Trophoblast cell (in vitro differentiated cells and primary cell): ENCODE data around the gene AAK1.
A peak's percentile ranks its signal among the peaks of the same experiment; 100 is the strongest.

Experiments
- DNase-seq, 2 donors: peaks; one replicate each; pipeline ENCODE4 v3.0.0-alpha.2; 2016
- H2AFZ ChIP-seq: 2 replicates; pipeline ENCODE4 v1.6.1; 2013; ENCODE audit warnings: low read length, moderate library complexity, mild to moderate bottlenecking; ENCODE audit not compliant: insufficient read depth, poor library complexity
- H2AK5ac ChIP-seq: 2 replicates; pipeline ENCODE4 v1.6.1; 2013; ENCODE audit warnings: mild to moderate bottlenecking, low read length
- H2BK120ac ChIP-seq: 2 replicates; pipeline ENCODE4 v1.6.1; 2013; ENCODE audit warnings: low read length, mild to moderate bottlenecking, moderate library complexity; ENCODE audit not compliant: insufficient read depth, poor library complexity
- H2BK12ac ChIP-seq: 2 replicates; pipeline ENCODE4 v1.6.1; 2013; ENCODE audit warnings: mild to moderate bottlenecking, low read length, moderate library complexity
- H2BK5ac ChIP-seq: 2 replicates; pipeline ENCODE4 v1.6.1; 2013; ENCODE audit warnings: low read length, low read depth, moderate library complexity, mild to moderate bottlenecking; ENCODE audit not compliant: poor library complexity
- H3K14ac ChIP-seq: 2 replicates; pipeline ENCODE4 v1.6.1; 2013; ENCODE audit warnings: mild to moderate bottlenecking, low read length
- H3K18ac ChIP-seq: 2 replicates; pipeline ENCODE4 v1.6.1; 2013; ENCODE audit warnings: mild to moderate bottlenecking, low read length
- H3K23ac ChIP-seq: 2 replicates; pipeline ENCODE4 v1.6.1; 2013; ENCODE audit warnings: low read length
- H3K27ac ChIP-seq: 2 replicates; pipeline ENCODE4 v1.5.1; 2013; ENCODE audit warnings: low read depth, mild to moderate bottlenecking, inconsistent platforms, low read length, moderate library complexity
- H3K27me3 ChIP-seq: 2 replicates; pipeline ENCODE4 v1.6.1; 2013; ENCODE audit warnings: inconsistent platforms, mild to moderate bottlenecking, low read length, moderate library complexity; ENCODE audit not compliant: insufficient read depth
- H3K36me3 ChIP-seq, 2 experiments: 1 replicate in 1 of 2; 2 replicates in 1 of 2; pipeline ENCODE4 v1.6.1; 2013; ENCODE audit warnings: low read length in 2 of 2, mild to moderate bottlenecking in 2 of 2, moderate library complexity in 1 of 2; ENCODE audit not compliant: insufficient read depth in 2 of 2, control insufficient read depth in 1 of 2
- H3K4ac ChIP-seq: 2 replicates; pipeline ENCODE4 v1.6.1; 2013; ENCODE audit warnings: low read depth, mild to moderate bottlenecking, low read length, moderate library complexity
- H3K4me1 ChIP-seq, 2 experiments: 1 replicate in 1 of 2; 2 replicates in 1 of 2; pipeline ENCODE4 v1.6.1; 2013; ENCODE audit warnings: low read length in 2 of 2, mild to moderate bottlenecking in 2 of 2, moderate library complexity in 1 of 2; ENCODE audit not compliant: insufficient read depth in 2 of 2, control insufficient read depth in 1 of 2
- H3K4me2 ChIP-seq: 2 replicates; pipeline ENCODE4 v1.6.1; 2013; ENCODE audit warnings: inconsistent platforms, mild to moderate bottlenecking, low read length, moderate library complexity
- H3K4me3 ChIP-seq: 2 replicates; pipeline ENCODE4 v1.5.1; 2013; ENCODE audit warnings: mild to moderate bottlenecking, low read depth, low read length, inconsistent platforms
- H3K79me1 ChIP-seq: one replicate; pipeline ENCODE4 v1.6.1; 2013; ENCODE audit warnings: low read length
- H3K79me2 ChIP-seq: 2 replicates; pipeline ENCODE4 v1.6.1; 2013; ENCODE audit warnings: low read length, mild to moderate bottlenecking; ENCODE audit not compliant: control insufficient read depth, insufficient read depth, poor library complexity
- H3K9ac ChIP-seq: 2 replicates; pipeline ENCODE4 v1.6.1; 2013; ENCODE audit warnings: mild to moderate bottlenecking, low read length
- H3K9me3 ChIP-seq: 2 replicates; pipeline ENCODE4 v1.6.1; 2013; ENCODE audit warnings: low read depth, mild to moderate bottlenecking, control low read depth, inconsistent platforms, low read length; ENCODE audit not compliant: insufficient read depth
- H4K12ac ChIP-seq: 2 replicates; pipeline ENCODE4 v1.6.1; 2013; ENCODE audit warnings: low read depth, mild to moderate bottlenecking, low read length, moderate library complexity
- H4K8ac ChIP-seq: 2 replicates; pipeline ENCODE4 v1.6.1; 2013; ENCODE audit warnings: low read depth, mild to moderate bottlenecking, low read length, moderate library complexity
- H4K91ac ChIP-seq: one replicate; pipeline ENCODE4 v1.6.1; 2013; ENCODE audit warnings: low read depth, mild to moderate bottlenecking, low read length, moderate library complexity
- WGBS: extraction: QIAGEN DNeasy Blood & Tissue Kit; methylation state at CpG from one replicate; pipeline ENCODE4 v1.1.7; 2013; ENCODE audit warnings: missing lambda C conversion rate; ENCODE audit not compliant: insufficient read length, insufficient coverage; ENCODE audit errors: extremely low coverage; 5-methylcytosine and 5-hydroxymethylcytosine counted together

Gene AAK1

DNA sequence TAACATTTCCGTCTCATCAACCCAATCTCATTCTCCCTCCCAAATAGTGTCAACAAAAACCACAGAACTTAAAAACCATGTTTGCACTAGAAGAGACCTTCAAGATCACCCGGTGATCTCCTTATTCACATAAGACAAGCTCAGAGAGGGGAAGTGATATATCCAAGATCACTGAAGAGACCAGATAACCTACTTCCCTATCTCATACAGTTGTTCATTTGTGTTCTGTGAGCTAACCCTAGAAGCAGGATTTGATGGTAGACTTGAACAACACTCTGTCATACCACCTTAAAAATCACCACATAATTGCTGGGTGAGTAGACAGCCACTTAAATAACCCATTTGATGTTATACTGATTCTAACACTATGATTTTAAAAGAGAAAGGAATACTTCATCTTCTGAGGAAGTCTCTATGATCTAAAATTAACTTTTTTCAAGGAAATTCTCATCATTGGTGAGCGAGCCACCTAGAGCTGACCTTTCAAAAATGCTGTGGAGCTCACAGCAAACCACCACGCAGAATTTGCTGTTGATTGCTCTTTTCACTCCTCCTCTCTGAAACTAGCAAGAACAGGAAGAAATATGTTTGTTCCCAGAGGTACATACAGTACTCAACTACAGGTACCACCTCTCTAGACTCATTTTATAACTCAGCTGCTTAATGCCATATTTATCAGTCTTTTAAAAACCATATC is 15.1 kb downstream of the AAK1 start:
- H3K9ac ChIP-seq, result no peak overlapping the region
- no peak overlapping the region for H2AK5ac ChIP-seq
- no peak overlapping the region for H2BK5ac ChIP-seq
- H3K4me3 ChIP-seq, result no peak overlapping the region
- H2BK120ac ChIP-seq, result no peak overlapping the region
- H3K79me2 ChIP-seq, result peaks cover 2% of the 10 kb centered on the region
- H4K91ac ChIP-seq, result no peak overlapping the region
- no peak overlapping the region for H3K27ac ChIP-seq
- H4K8ac ChIP-seq, result no peak overlapping the region
- H4K12ac ChIP-seq, result no peak overlapping the region
- 100% methylated on average over 1 of the region's 4 CpGs for WGBS
- no peak overlapping the region for H3K4ac ChIP-seq
- no peak overlapping the region for H2AFZ ChIP-seq
- H2BK12ac ChIP-seq, result no peak overlapping the region
- H3K4me1 ChIP-seq, result peaks cover 0 to 2% of the 10 kb centered on the region in 2 experiments
- no peak overlapping the region for H3K23ac ChIP-seq
- no peaks in the 10 kb centered on the region for H3K79me1 ChIP-seq
- no peak overlapping the region for H3K4me2 ChIP-seq
- no peak overlapping the region for H3K18ac ChIP-seq
- H3K9me3 ChIP-seq, result no peaks in the 10 kb centered on the region
- H3K14ac ChIP-seq, result no peak overlapping the region
- no peaks in the 10 kb centered on the region for H3K27me3 ChIP-seq
- no peak for DNase-seq
- peaks cover 2 to 3% of the 10 kb centered on the region in 2 experiments for H3K36me3 ChIP-seq

DNA sequence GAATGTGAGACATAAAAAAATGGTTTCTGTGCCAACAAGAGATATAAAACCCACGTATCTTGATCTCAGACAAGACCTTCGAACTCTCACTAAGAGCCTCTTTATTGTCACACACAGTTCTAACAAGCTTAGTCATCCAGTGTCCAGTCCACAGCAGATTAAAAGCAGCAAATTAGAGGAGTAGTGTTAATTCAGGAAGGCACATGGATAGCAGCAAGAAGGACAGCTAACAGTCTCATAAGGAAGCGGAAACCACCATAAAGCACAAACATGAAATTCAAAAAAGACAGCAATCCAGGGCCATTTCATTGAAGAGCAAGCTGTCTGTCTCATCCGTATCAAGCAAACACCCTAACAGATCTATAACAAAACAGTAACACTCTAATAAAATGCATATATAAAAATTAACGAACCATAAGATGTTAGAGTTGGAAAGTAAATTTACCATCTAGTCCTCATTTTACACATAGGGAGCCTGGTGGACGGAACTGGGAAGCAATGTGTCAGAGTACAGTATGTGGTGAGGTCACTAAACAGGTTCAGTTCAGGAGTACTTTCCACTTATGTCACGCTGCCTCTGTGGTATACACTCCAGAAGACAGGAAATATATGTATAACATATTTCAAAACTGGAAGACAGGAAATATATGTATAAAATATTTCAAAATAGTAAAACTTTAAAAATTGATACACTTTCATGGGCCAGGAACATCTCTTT is 18.3 kb downstream of the AAK1 start:
- Histone ChIP-seq H3K27ac (no peak overlapping the region), H3K4ac (peak overlapping the region; percentile 70), H3K4me2 (no peak overlapping the region), H2AFZ (no peak overlapping the region), H3K4me1 (no peaks in the 10 kb centered on the region), H3K14ac (no peak overlapping the region), H3K18ac (no peak overlapping the region), H4K91ac (no peak overlapping the region), H2BK12ac (no peak overlapping the region), H4K12ac (no peak overlapping the region), H3K9me3 (no peaks in the 10 kb centered on the region), H2BK120ac (no peak overlapping the region), H2BK5ac (no peak overlapping the region), H3K27me3 (no peaks in the 10 kb centered on the region), H2AK5ac (no peak overlapping the region), H3K4me3 (no peak overlapping the region), H3K23ac (no peak overlapping the region), H3K9ac (no peak overlapping the region), H3K79me1 (no peaks in the 10 kb centered on the region), H4K8ac (no peak overlapping the region), H3K36me3 (no peaks in the 10 kb centered on the region), H3K79me2 (peaks cover 4% of the 10 kb centered on the region)
- DNase-seq, result peak; percentile 28 to 51
- no CpG with 5 or more reads among the region's 7 CpGs for WGBS

DNA sequence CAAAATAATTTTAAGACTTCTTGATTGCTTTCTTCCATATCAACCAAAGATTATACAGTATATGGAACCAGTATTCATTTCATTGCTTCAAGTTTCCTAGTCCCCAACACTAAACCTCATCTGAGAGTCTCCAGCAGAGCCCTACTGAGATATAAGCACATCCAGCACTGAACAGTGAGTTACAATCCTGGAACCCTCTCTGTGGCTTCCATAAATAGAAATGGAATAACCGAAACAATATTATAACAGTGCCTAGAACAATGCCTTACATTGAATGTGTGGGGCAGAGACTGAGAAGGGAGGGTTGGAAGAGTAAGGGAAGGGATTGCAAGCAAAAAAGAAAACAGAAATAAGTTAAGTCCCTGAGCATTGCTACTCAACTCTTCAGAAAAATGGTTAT is 18.9 kb downstream of the AAK1 start:
- H3K18ac ChIP-seq, result no peak overlapping the region
- no peak overlapping the region for H2AK5ac ChIP-seq
- H3K36me3 ChIP-seq, result no peaks in the 10 kb centered on the region
- H3K79me2 ChIP-seq, result peaks cover 5% of the 10 kb centered on the region
- no peak overlapping the region for H3K9ac ChIP-seq
- H4K91ac ChIP-seq, result no peak overlapping the region
- no peak overlapping the region for H4K12ac ChIP-seq
- H3K79me1 ChIP-seq, result no peaks in the 10 kb centered on the region
- H3K4ac ChIP-seq, result peak overlapping the region; percentile 59
- no peak for DNase-seq
- no peaks in the 10 kb centered on the region for H3K27me3 ChIP-seq
- H2BK12ac ChIP-seq, result no peak overlapping the region
- no peak overlapping the region for H4K8ac ChIP-seq
- no peak overlapping the region for H3K4me3 ChIP-seq
- H3K9me3 ChIP-seq, result no peaks in the 10 kb centered on the region
- WGBS, result no CpG with 5 or more reads among the region's 1 CpG
- H3K4me2 ChIP-seq, result no peak overlapping the region
- H3K4me1 ChIP-seq, result peaks cover 2 to 3% of the 10 kb centered on the region in 2 experiments
- H3K14ac ChIP-seq, result no peak overlapping the region
- H2AFZ ChIP-seq, result no peak overlapping the region
- no peak overlapping the region for H3K23ac ChIP-seq
- no peak overlapping the region for H2BK120ac ChIP-seq
- no peak overlapping the region for H2BK5ac ChIP-seq
- no peak overlapping the region for H3K27ac ChIP-seq

DNA sequence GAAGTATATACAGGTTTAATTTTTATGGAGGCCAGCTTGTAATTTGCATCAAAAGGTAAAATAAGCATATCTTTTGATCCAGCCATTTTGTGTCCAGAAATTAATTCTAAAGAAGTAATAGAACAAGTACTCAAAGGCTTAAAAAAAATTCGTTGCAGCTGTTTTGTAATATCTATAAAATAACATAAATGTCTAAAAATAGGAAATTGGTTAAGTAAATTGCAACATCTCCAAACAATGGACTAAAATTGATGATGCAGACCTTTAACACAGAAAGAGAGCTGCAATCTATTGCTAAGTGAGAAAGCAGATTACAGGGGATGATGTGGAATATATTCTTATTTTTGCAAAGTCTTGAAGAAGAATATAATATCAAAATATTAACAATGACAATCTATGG is 19.4 kb downstream of the AAK1 start:
- no peak for DNase-seq
- H2BK120ac ChIP-seq, result no peak overlapping the region
- H3K9ac ChIP-seq, result no peak overlapping the region
- H4K91ac ChIP-seq, result no peak overlapping the region
- H4K12ac ChIP-seq, result no peak overlapping the region
- H3K4me1 ChIP-seq, result peaks cover 4% of the 10 kb centered on the region in 2 experiments
- no peak overlapping the region for H4K8ac ChIP-seq
- H3K9me3 ChIP-seq, result no peaks in the 10 kb centered on the region
- H2AK5ac ChIP-seq, result no peak overlapping the region
- H2BK12ac ChIP-seq, result no peak overlapping the region
- no peak overlapping the region for H2BK5ac ChIP-seq
- H3K36me3 ChIP-seq, result no peaks in the 10 kb centered on the region
- H3K23ac ChIP-seq, result no peak overlapping the region
- no peak overlapping the region for H3K27ac ChIP-seq
- no peak overlapping the region for H3K4me3 ChIP-seq
- WGBS, result no CpG with 5 or more reads among the region's 1 CpG
- H2AFZ ChIP-seq, result no peak overlapping the region
- H3K14ac ChIP-seq, result no peak overlapping the region
- H3K4ac ChIP-seq, result no peak overlapping the region
- no peaks in the 10 kb centered on the region for H3K79me1 ChIP-seq
- H3K27me3 ChIP-seq, result no peaks in the 10 kb centered on the region
- H3K4me2 ChIP-seq, result no peak overlapping the region
- H3K79me2 ChIP-seq, result peaks cover 6% of the 10 kb centered on the region
- H3K18ac ChIP-seq, result no peak overlapping the region
